ENCODE results near the gene C16orf92. TPM values are rescaled to one million over a fixed set of nuclear protein-coding genes. Genes with fewer than 3 reads are reported as not detected.

Gene C16orf92
- total RNA-seq, 1 donor from 2014 or later, result not detected

DNA sequence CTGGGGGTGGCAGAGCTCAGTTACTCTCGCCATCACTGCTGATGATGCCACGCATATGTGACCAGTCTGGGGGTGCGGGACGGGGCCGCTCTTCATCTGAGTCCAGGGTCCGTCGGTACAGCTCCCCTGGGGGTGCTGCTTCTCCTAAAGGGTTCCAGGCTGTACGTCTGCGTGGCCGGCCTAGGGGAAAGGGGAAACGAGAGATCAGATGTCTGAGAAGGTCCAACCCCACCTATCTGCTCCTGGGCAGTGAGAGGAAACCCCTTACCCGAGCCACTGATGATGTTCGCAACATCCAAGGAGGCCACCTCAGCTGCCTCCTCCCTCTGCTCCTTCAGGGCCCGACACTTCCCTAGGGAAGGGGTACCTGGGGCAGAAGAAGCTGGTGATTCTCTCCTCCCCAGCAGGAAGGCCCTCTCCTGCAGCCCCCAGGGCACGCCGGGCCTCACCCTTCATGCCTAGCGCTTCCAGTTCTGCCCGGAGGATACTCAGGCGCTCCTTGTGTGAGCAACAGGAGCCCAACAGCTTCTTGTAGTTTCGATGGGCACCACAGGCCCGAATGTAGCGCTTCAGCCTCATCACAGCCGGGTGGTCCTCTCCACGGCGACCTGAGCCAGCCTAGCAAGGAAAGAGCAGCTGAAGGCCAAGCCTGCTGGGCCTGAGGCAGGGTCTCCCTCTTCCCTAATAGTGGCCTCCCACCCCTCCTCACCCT is 29.7 kb upstream of the C16orf92 start:
- no peak overlapping the region for H3K9ac ChIP-seq (ENCODE audit: low read length)
- Mint-ChIP-seq H3K27me3 (ENCODE audit: low read depth, unreplicated experiment) (no peaks in the 10 kb centered on the region), H3K9me3 (ENCODE audit: unreplicated experiment) (no peaks in the 10 kb centered on the region), H3K4me1 (ENCODE audit: low read depth, unreplicated experiment) (peaks cover 8% of the 10 kb centered on the region), H3K4me3 (ENCODE audit: unreplicated experiment) (no peak overlapping the region), H3K27ac (ENCODE audit: unreplicated experiment) (no peak overlapping the region), H3K36me3 (ENCODE audit: low read depth, unreplicated experiment) (peaks cover 13% of the 10 kb centered on the region)
- TF ChIP-seq, protein P1, sequence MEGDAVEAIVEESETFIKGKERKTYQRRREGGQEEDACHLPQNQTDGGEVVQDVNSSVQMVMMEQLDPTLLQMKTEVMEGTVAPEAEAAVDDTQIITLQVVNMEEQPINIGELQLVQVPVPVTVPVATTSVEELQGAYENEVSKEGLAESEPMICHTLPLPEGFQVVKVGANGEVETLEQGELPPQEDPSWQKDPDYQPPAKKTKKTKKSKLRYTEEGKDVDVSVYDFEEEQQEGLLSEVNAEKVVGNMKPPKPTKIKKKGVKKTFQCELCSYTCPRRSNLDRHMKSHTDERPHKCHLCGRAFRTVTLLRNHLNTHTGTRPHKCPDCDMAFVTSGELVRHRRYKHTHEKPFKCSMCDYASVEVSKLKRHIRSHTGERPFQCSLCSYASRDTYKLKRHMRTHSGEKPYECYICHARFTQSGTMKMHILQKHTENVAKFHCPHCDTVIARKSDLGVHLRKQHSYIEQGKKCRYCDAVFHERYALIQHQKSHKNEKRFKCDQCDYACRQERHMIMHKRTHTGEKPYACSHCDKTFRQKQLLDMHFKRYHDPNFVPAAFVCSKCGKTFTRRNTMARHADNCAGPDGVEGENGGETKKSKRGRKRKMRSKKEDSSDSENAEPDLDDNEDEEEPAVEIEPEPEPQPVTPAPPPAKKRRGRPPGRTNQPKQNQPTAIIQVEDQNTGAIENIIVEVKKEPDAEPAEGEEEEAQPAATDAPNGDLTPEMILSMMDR (IDR thresholded peaks at IDR 0.05; ENCODE audit: insufficient read depth, low read depth, low read length), result no peak
- TF ChIP-seq EZH2 (IDR thresholded peaks at IDR 0.05; ENCODE audit: insufficient read depth, low read length), result no peak
- H3K36me3 ChIP-seq (ENCODE audit: insufficient read depth, low read length), result peaks cover 23% of the 10 kb centered on the region
- H3K27ac ChIP-seq (ENCODE audit: low read depth, low read length), result no peak overlapping the region
- no peak overlapping the region for H3K4me3 ChIP-seq (ENCODE audit: insufficient read depth, low read depth, low read length)
- H3K4me1 ChIP-seq (ENCODE audit: insufficient read depth, low read length), result peaks cover 12% of the 10 kb centered on the region
- no peaks in the 10 kb centered on the region for H3K27me3 ChIP-seq (ENCODE audit: insufficient read depth, low read length)
- H3K9me3 ChIP-seq (ENCODE audit: insufficient read depth, low read depth, low read length), result no peaks in the 10 kb centered on the region
- no peak overlapping the region for H3K4me2 ChIP-seq (ENCODE audit: low read length)
- H2AFZ ChIP-seq (ENCODE audit: low read depth, low read length), result no peak overlapping the region
- FAIRE-seq, result no peak
- peaks cover 21% of the 10 kb centered on the region for H4K20me1 ChIP-seq (ENCODE audit: insufficient read depth, low read length)
- DNase-seq (ENCODE audit: low read depth), result no peak
- H3K79me2 ChIP-seq (ENCODE audit: insufficient read depth, low read length), result peaks cover 16% of the 10 kb centered on the region

DNA sequence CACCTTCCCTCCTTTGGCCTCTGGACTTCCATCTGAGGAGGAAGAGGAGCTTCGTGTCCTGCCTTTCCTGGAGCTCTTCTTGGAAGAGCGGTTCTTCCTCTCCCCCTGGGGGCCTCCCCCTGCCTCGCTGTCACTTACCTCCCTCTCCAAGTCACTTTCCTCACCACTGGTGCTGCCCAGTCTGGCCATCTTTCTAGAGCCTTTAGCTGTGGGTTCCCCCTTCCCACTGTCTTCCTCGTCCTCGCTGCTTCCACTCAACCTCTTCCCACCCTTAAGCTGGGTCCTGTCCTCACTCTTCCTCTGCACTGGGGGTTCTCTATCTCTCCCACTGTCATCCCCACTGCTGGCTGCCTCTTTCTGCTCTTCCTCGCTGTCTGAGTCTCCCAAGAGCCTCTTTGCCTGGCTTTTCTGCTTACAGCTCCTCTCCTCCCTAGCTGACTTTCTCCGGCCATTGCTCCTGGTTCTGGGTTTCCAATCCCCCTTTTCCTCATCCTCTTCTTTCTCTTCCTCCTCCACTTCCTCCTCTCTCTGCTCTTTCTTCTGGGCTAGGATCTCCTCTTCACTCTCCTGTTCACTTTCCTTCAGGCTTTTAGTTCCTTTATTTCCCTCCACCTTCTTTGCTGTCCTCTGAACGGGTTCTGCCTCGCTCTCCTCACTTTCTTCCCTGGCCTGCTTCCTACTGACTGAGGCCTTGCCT is 28.9 kb upstream of the C16orf92 start:
- Mint-ChIP-seq H3K9me3 (ENCODE audit: unreplicated experiment) (no peaks in the 10 kb centered on the region), H3K4me3 (ENCODE audit: unreplicated experiment) (peak overlapping the region; percentile 78), H3K27ac (ENCODE audit: unreplicated experiment) (peak overlapping the region; percentile 5), H3K4me1 (ENCODE audit: low read depth, unreplicated experiment) (peaks cover 8% of the 10 kb centered on the region), H3K36me3 (ENCODE audit: low read depth, unreplicated experiment) (peaks cover 13% of the 10 kb centered on the region), H3K27me3 (ENCODE audit: low read depth, unreplicated experiment) (no peaks in the 10 kb centered on the region)
- H2AFZ ChIP-seq (ENCODE audit: low read depth, low read length), result no peak overlapping the region
- FAIRE-seq (no peak), DNase-seq (ENCODE audit: low read depth) (no peak)
- peaks cover 21% of the 10 kb centered on the region for H3K36me3 ChIP-seq (ENCODE audit: insufficient read depth, low read length)
- no peaks in the 10 kb centered on the region for H3K9me3 ChIP-seq (ENCODE audit: insufficient read depth, low read depth, low read length)
- no peak for TF ChIP-seq EZH2 (IDR thresholded peaks at IDR 0.05; ENCODE audit: insufficient read depth, low read length)
- TF ChIP-seq, protein P1 (IDR thresholded peaks at IDR 0.05; ENCODE audit: insufficient read depth, low read depth, low read length), result no peak
- peaks cover 12% of the 10 kb centered on the region for H3K4me1 ChIP-seq (ENCODE audit: insufficient read depth, low read length)
- peak overlapping the region; percentile 87 for H3K9ac ChIP-seq (ENCODE audit: low read length)
- H3K27me3 ChIP-seq (ENCODE audit: insufficient read depth, low read length), result no peaks in the 10 kb centered on the region
- peaks cover 16% of the 10 kb centered on the region for H3K79me2 ChIP-seq (ENCODE audit: insufficient read depth, low read length)
- peak overlapping the region; percentile 86 for H3K4me2 ChIP-seq (ENCODE audit: low read length)
- no peak overlapping the region for H3K27ac ChIP-seq (ENCODE audit: low read depth, low read length)
- no peak overlapping the region for H3K4me3 ChIP-seq (ENCODE audit: insufficient read depth, low read depth, low read length)
- peaks cover 14% of the 10 kb centered on the region for H4K20me1 ChIP-seq (ENCODE audit: insufficient read depth, low read length)
